NCI-H524 treated with DMSO at 0.1 percent for 48 hours (cell line): ENCODE results near the gene TLDC2.
"Not testable (repeated sequence)": the region's sequence is repeated elsewhere in the genome, so short reads cannot be mapped to it uniquely, and the experiment has no call there.

Experiments used
- DNase-seq: peaks from one replicate; lab custom pipeline; 2025; lab: John Stamatoyannopoulos, UW

Gene TLDC2

GRCh38 chr20:36905566-36905965 is 29.6 kb downstream of the TLDC2 start:
- not testable (repeated sequence) for DNase-seq

GRCh38 chr20:36906086-36906485 is 30.1 kb downstream of the TLDC2 start:
- not testable (repeated sequence) for DNase-seq

DNA sequence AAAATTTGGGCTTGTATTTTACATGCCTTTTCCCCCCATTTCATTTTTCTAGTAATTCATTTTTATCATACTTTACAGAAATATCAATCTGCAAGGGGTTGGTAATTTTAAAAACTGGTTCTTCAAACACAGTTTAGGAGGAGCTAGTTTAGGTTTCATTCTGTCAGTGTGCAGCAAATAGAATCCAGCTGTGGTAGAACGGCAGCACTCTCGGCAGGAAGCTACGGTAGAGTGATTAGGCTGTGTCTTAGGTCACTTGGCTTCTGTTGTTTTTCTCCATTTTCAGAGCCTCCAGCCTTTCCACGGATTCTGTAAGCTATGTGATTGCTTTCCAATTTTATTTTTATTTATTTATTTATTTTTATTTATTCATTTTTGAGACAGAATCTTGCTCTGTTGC is 32.7 kb downstream of the TLDC2 start:
- no peak for DNase-seq

DNA sequence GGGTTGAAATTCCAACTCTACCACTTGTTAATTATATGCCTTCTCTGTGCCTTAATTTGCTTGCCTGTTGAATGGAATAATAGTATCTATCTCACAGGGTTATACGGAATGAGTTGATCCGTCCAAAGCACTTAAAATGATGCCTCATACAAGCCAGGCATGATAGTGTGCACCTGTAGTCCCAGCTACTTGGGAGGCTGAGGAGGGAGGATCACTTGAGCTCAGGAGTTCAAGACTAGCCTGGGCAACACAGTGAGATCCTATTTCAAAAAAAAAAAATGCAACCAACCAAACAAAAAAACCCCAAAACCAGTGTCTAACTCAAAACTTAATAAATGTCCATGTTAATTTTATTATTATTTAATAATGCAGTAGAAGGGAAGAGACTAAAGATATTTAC is 40.3 kb downstream of the TLDC2 start:
- DNase-seq = no peak

DNA sequence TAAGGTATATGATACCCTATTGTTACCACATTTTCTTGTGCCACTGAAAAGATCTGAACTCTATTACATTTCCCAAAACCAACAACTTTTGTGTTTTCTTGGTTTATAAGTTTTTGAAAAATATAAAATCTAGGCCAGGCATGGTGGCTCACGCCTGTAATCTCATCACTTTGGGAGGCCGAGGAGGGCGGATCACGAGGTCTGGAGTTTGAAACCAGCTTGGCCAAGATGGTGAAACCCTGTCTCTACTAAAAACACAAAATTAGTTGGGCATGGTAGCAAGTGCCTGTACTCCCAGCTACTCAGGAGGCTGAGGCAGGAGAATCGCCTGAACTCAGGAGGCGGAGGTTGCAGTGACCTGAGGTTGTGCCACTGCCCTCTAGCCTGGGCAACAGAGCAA is 41.3 kb downstream of the TLDC2 start:
- no peak for DNase-seq

DNA sequence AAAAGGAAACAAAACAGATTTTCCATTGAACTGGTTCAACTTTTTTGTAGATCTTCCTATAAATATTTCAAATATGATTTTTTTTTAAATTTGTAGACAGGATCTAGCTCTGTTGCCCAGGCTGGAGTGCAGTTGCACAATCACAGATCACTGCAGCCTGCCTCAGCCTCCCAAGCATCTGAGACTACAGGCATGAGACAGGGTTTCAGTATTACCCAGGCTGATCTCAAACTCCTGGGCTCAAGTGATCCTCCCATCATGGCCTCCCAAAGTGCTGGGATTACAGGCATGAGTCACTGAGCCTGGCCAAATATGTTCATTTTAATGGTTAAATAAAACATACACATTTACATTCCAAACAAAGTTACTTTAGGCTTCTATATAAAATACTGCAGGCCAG is 42.0 kb downstream of the TLDC2 start:
- no peak for DNase-seq

DNA sequence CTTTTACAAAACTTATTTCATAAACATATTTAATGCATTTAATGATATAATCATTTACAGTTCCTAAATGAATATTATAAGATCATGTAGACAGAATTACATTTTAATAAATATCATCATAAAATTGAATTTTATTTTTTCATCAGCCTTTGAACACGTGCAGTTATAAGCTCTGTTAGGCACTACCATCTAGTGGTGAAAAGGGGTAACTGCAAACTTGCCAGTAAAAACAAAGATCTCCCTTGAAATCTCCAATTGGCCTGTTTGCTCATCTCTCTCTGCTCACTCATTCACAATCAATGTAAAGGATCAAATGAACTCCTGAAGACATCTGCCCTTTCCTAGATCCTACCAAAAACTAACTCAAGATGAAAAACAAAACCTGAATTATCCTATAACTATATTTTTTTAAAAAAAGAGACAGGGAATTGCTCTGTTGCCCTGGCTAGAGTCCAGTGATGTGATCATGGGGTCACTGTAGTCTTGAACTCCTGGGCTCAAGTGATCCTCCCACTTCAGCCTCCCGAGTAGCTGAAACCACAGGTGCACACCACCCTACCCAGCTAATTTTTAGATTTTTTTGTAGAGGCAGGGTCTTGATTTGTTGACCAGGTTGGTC is 43.9 kb downstream of the TLDC2 start:
- no peak for DNase-seq

DNA sequence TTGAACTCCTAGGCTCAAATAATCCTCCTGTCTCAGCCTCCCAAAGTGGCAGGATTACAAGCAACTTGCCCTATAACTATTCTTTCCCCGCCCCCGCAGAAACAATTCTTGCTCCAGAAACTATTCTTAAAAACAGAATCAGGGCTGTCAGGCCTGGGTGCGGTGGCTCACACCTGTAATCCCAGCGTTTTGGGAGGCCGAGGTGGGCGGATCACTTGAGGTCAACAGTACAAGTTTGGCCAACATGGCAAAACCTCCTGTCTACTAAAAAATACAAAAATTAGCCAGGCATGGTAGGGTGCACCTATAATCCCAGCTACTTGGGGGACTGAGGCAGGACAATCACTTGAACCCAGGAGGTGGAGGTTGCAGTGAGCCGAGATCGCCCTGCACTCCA is 44.4 kb downstream of the TLDC2 start:
- DNase-seq = no peak

DNA sequence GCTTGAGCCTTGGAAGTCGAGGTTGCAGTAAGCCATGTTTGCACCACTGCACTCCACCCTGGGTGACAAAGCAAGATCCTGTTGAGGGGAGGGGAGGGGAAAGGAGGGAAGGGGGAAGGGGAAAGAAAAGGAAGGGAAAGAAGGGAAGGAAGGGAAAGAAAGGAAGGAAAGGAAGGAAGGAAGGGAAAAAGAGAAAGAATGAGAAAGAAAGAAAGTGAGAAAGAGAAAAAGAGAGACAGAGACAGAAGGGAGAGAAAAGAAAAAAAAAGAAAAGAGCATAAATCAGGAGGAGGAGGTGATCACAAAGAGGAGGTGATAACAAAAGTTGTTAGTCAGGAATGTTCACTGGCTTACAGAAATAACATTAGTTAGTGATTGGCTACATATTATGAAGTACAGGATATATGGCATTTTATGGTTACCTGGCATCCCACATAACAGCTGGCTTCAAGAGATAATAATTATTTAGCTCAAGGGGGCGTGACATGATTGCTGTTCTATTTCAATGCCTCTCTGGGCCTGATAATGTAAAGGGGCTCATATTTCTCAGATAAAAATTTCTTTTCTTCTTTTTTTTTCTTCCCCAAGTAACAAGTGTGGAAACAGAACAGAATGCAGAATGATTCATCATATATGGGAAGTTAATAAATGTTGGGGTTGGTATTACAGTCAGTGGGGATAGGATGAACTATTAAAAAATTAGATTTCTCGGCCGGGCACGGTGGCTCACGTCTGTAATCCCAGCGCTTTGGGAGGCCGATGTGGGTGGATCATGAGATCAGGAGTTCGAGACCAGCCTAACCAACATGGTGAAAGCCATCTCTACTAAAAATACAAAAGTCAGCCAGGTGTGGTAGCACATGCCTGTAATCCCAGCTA is 48.5 kb downstream of the TLDC2 start:
- no peak for DNase-seq

DNA sequence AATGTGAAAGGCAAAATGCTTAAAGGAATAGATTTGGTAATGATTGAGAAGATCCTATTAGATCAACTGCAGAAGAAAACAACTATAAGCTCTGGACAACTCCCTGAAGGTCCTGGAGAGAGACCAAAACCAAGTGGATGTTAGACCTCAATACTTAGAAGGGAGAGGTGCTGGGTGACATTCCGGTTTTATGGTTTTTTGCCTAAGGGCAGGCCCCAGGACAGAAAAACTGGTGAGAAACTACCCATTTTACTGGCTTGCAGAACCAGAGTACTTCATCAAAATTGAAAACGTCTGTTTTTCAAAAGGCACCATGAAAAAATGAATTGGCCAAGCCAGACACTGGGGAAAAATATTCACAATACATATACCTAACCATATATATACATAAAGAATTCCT is 49.3 kb downstream of the TLDC2 start:
- no peak for DNase-seq

- no peak for DNase-seq
Observed at GRCh38 chr20:36926653-36927200, 50.8 kb downstream of the TLDC2 start.

DNA sequence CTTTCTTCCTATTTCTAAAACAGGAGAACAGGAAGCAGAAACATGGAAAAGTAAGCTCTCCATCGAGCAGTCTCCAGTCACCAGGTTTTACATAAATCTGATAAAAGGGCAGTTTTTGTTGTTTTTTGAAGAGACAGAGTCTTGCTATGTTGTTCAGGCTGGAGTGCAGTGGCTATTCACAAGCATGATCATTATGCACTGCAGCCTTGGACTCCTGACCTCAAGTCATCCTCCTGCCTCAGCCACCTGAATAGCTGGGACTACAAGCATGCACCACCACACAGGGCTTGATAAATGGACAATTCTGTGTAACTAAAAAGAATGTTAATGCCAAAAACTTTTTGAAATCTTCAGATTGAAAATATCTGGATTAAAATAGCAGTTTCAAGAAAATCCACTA is 51.8 kb downstream of the TLDC2 start:
- DNase-seq = no peak

DNA sequence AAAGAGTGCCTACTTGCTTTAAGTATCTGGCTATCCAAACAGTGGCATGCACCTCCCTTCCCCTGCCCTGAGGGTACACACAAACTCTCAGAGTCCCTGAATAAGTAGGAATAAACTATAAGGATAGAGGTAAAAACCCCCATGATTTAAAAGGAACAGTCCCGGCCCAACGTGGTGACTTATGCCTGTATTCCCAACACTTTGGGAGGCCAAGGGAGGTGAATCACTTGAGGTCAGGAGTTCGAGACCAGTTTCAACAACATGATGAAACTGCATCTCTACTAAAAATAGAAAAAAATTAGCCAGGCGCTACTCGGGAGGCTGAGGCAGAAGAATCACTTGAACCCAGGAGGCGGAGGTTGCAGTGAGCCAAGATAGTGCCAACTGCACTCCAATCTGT is 53.4 kb downstream of the TLDC2 start:
- DNase-seq = no peak

GRCh38 chr20:36929691-36930090 is 53.8 kb downstream of the TLDC2 start:
- DNase-seq = no peak

DNA sequence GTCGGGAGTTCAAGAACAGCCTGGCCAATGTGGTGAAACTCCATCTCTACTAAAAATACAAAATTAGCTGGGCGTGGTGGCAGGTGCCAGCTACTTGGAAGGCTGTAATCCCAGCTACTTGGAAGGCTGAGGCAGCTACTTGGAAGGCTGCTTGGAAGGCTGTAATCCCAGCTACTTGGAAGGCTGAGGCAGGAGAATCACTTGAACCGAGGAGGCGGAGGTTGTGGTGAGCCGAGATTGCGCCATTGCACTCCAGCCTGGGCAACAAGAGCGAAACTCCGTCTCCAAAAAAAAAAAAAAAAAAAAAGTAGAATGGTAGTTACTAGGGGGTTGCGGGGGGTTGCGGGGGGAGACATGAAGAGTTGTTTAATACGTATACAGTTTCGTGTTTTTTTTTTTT is 56.1 kb downstream of the TLDC2 start:
- not testable (repeated sequence) for DNase-seq

- DNase-seq = no peak
Observed at GRCh38 chr20:36932476-36933426, 56.8 kb downstream of the TLDC2 start.

DNA sequence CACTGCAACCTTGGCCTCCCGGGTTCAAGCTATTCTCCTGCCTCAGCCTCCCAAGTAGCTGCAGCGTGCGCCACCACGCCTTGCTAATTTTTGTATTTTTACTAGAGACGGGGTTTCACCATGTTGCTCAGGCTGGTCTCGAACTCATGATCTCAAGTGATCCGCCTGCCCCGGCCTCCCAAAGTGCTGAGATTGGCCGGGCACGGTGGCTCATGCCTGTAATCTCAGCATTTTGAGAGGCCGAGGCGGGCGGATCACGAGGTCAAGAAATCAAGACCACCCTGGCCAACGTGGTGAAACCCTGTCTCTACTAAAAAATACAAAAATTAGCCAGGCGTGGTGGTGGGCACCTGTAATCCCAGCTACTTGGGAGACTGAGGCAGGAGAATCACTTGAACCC is 57.6 kb downstream of the TLDC2 start:
- DNase-seq = not testable (repeated sequence)

DNA sequence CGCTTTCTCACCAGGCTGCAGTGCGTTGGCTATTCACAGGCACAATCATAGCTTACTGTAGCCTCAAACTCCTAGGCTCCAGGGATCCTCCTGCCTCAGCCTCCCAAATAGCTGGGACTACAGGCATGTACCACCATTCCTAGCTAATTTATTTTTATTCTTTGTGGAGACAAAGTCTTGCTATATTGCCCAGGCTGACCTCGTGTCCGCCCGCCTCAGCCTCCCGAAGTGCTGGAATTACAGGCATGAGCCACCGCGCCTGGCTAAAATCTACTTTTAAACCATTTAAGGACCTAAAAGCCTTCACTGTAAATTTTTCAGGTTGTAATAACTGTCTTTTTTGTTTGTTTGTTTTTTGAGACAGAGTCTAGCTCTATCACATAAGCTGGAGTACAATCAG is 60.4 kb downstream of the TLDC2 start:
- no peak for DNase-seq

GRCh38 chr20:36936761-36937401 is 60.9 kb downstream of the TLDC2 start:
- DNase-seq = not testable (repeated sequence)

DNA sequence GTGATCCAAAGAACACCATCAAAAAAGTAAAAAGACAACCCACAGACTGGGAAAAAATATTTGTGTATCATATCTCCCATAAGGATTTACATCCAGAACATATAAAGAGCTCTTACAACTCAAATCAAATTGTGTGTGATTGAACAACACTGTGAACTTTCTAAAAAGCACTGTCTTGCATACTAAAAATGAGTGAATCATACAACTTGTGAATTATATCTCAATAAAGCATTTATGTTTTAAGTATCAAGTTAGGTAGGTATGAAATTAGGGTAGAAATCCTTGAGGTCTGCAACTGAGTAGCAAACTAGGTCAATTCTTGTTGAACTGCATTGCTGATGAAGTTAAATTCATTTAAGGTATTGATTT is 61.4 kb downstream of the TLDC2 start:
- no peak for DNase-seq

DNA sequence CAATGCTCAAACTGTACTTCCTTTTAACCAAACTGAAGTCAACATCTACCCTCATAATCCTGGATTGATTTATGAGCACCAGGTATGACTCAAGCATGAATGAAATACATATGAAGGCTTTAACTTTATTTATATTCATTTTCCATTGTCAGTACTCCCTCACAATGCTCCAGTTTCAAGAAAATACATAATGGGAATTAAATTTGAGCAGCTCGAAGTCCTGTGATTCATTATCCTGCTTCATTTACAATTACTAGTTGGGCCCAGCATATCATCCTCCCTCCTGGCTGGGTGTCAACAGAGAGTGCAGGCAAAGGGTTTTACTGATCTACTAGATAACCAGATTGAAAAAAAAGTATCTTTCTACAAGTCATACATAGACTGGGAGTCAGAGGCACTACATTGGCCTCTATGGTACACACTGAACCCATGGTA is 65.5 kb downstream of the TLDC2 start:
- DNase-seq = no peak
